Measurements from ENCODE around the gene LRP2. TPM values are rescaled to one million over a fixed set of nuclear protein-coding genes. Genes with fewer than 3 reads are reported as not detected.

The LRP2 gene
- total RNA-seq, 3 donors from 2014 or later (not counting 1 experiment from before 2014, with no cell fraction given): not detected

DNA sequence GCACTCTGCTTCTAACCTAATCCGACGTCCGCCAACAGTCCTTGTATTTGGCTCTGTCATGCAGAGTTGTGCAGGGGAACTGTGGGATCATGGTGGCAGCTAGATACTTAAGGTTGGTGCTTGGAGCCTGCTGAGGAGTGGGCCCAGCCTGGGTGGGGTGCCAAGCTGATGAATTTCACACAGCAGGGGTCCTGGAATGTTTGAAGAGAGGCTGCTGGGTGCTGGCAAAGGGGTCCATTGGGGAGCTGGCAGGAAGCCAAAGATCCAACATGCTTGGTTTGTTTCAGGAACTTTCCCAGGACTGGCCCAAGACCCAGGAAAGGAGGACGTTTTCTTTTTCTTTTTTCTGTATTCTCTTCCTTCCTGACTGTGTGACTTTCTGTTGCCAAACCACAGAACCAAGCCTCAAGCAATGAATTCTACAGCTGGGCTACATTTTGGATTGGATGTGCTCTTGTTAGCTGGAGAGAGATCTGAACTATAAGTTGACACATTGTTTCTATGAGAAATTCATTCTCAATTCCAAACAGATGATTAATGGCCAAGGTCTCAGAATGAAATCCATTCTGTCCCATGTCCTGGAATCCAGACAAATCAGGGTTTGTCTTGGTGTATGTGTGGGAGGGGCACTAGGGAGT, 243.1 kb downstream of the LRP2 start:
- peaks cover 9 to 26% of the 10 kb centered on the region in 2 donors for H3K27me3 Mint-ChIP-seq (ENCODE audit: low read depth in 2 of 2)
- H3K4me1 ChIP-seq (ENCODE audit: control insufficient read depth, insufficient read depth, low read length): no peaks in the 10 kb centered on the region

GRCh38 chr2:169118060-169118459, 244.3 kb downstream of the LRP2 start:
- H3K4me3 Mint-ChIP-seq: no peak overlapping the region

More for the DNA sequence above, 243.1 kb downstream of the LRP2 start:
- no peak for TF ChIP-seq CTCF (IDR thresholded peaks at IDR 0.05)
- no peak for ATAC-seq
- H3K36me3 Mint-ChIP-seq: no peaks in the 10 kb centered on the region
- Histone ChIP-seq H3K9me3 (ENCODE audit: control insufficient read depth, insufficient read depth, low read length) (no peaks in the 10 kb centered on the region), H3K36me3 (ENCODE audit: control insufficient read depth, insufficient read depth, low read length) (no peaks in the 10 kb centered on the region), H3K27ac (ENCODE audit: low read length) (no peak overlapping the region), H3K4me3 (ENCODE audit: low read length) (no peak overlapping the region), H3K27me3 (ENCODE audit: control insufficient read depth, insufficient read depth, low read length) (no peaks in the 10 kb centered on the region)
- no peak for DNase-seq
- WGBS (ENCODE audit: insufficient coverage): 74% methylated on average over 4 of the region's 4 CpGs
- no peaks in the 10 kb centered on the region for H3K4me1 Mint-ChIP-seq
- no peak overlapping the region for H3K4me3 Mint-ChIP-seq
- H3K9me3 Mint-ChIP-seq: no peaks in the 10 kb centered on the region
- no peak overlapping the region for H3K27ac Mint-ChIP-seq
- intact Hi-C loops (cut with micrococcal nuclease): no loop called here

GRCh38 chr2:169116993-169117392, 245.3 kb downstream of the LRP2 start:
- no peak overlapping the region for H3K27ac ChIP-seq (ENCODE audit: low read length)
- Mint-ChIP-seq H3K9me3 (no peaks in the 10 kb centered on the region), H3K27me3 (ENCODE audit: low read depth in 2 of 2) (peaks cover 5 to 6% of the 10 kb centered on the region in 2 donors), H3K27ac (no peak overlapping the region), H3K4me1 (no peaks in the 10 kb centered on the region), H3K4me3 (no peak overlapping the region), H3K36me3 (no peaks in the 10 kb centered on the region)
- ATAC-seq (no peak), DNase-seq (no peak)
- H3K4me3 ChIP-seq (ENCODE audit: low read length): no peak overlapping the region
- intact Hi-C loops (cut with micrococcal nuclease): no loop called here
- no peaks in the 10 kb centered on the region for H3K36me3 ChIP-seq (ENCODE audit: control insufficient read depth, insufficient read depth, low read length)
- TF ChIP-seq CTCF (IDR thresholded peaks at IDR 0.05): no peak
- H3K4me1 ChIP-seq (ENCODE audit: control insufficient read depth, insufficient read depth, low read length): no peaks in the 10 kb centered on the region
- no peaks in the 10 kb centered on the region for H3K9me3 ChIP-seq (ENCODE audit: control insufficient read depth, insufficient read depth, low read length)
- H3K27me3 ChIP-seq (ENCODE audit: control insufficient read depth, insufficient read depth, low read length): no peaks in the 10 kb centered on the region

More at GRCh38 chr2:169118060-169118459, 244.3 kb downstream of the LRP2 start:
- no peaks in the 10 kb centered on the region for H3K36me3 Mint-ChIP-seq
- H3K4me1 ChIP-seq (ENCODE audit: control insufficient read depth, insufficient read depth, low read length): no peaks in the 10 kb centered on the region
- H3K36me3 ChIP-seq (ENCODE audit: control insufficient read depth, insufficient read depth, low read length): no peaks in the 10 kb centered on the region
- H3K9me3 Mint-ChIP-seq: no peaks in the 10 kb centered on the region
- no peak overlapping the region for H3K4me3 ChIP-seq (ENCODE audit: low read length)
- 65% methylated on average over 1 of the region's 2 CpGs for WGBS (ENCODE audit: insufficient coverage)
- intact Hi-C loops (cut with micrococcal nuclease): no loop called here
- H3K27ac ChIP-seq (ENCODE audit: low read length): no peak overlapping the region
- no peaks in the 10 kb centered on the region for H3K27me3 ChIP-seq (ENCODE audit: control insufficient read depth, insufficient read depth, low read length)
- H3K9me3 ChIP-seq (ENCODE audit: control insufficient read depth, insufficient read depth, low read length): no peaks in the 10 kb centered on the region
- H3K4me1 Mint-ChIP-seq: no peaks in the 10 kb centered on the region
- DNase-seq (no peak), ATAC-seq (no peak)
- no peak for TF ChIP-seq CTCF (IDR thresholded peaks at IDR 0.05)
- no peak overlapping the region for H3K27ac Mint-ChIP-seq
- peaks cover 5 to 14% of the 10 kb centered on the region in 2 donors for H3K27me3 Mint-ChIP-seq (ENCODE audit: low read depth in 2 of 2)

DNA sequence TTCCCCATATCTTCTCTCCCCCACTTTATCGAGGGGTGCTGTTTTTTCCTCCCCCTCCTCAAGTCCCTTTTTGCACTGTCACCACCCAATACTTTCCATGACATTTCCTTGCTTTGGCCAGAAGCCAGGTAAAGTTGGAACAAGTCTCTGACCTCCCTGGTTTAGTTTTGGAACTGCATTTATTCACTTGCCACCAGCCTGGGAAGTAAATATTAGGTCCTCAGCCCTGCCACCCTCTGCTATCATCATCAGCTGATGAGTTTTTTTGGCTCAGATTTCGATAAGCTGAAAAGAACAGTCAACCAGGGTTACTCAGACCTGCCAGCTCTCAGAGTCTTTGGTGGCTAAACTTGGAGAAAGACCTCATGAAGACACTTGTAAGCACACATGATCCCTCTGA, 246.0 kb downstream of the LRP2 start:
- intact Hi-C loops (cut with micrococcal nuclease): no loop called here
- 50% methylated on average over 2 of the region's 2 CpGs for WGBS (ENCODE audit: insufficient coverage)
- H3K27ac ChIP-seq (ENCODE audit: low read length): no peak overlapping the region
- no peak overlapping the region for H3K4me3 ChIP-seq (ENCODE audit: low read length)
- no peak overlapping the region for H3K27ac Mint-ChIP-seq
- no peaks in the 10 kb centered on the region for H3K36me3 ChIP-seq (ENCODE audit: control insufficient read depth, insufficient read depth, low read length)
- H3K9me3 ChIP-seq (ENCODE audit: control insufficient read depth, insufficient read depth, low read length): no peaks in the 10 kb centered on the region
- no peaks in the 10 kb centered on the region for H3K4me1 Mint-ChIP-seq
- ATAC-seq (no peak), DNase-seq (no peak)
- H3K4me3 Mint-ChIP-seq: no peak overlapping the region
- H3K4me1 ChIP-seq (ENCODE audit: control insufficient read depth, insufficient read depth, low read length): no peaks in the 10 kb centered on the region
- H3K27me3 ChIP-seq (ENCODE audit: control insufficient read depth, insufficient read depth, low read length): no peaks in the 10 kb centered on the region
- H3K9me3 Mint-ChIP-seq: no peaks in the 10 kb centered on the region
- peaks cover 5 to 6% of the 10 kb centered on the region in 2 donors for H3K27me3 Mint-ChIP-seq (ENCODE audit: low read depth in 2 of 2)
- TF ChIP-seq CTCF (IDR thresholded peaks at IDR 0.05): no peak
- H3K36me3 Mint-ChIP-seq: no peaks in the 10 kb centered on the region

Measured in natural killer cell (primary cell).